ENCODE results near the gene PTK7. TPM values are rescaled to one million over a fixed set of nuclear protein-coding genes. Genes with fewer than 3 reads are reported as not detected.

PTK7 gene
- total and polyA plus RNA-seq, 2 donors (not counting 3 experiments of a cell fraction or from before 2014, with no cell fraction given) = 41.9 to 65.6 TPM

DNA sequence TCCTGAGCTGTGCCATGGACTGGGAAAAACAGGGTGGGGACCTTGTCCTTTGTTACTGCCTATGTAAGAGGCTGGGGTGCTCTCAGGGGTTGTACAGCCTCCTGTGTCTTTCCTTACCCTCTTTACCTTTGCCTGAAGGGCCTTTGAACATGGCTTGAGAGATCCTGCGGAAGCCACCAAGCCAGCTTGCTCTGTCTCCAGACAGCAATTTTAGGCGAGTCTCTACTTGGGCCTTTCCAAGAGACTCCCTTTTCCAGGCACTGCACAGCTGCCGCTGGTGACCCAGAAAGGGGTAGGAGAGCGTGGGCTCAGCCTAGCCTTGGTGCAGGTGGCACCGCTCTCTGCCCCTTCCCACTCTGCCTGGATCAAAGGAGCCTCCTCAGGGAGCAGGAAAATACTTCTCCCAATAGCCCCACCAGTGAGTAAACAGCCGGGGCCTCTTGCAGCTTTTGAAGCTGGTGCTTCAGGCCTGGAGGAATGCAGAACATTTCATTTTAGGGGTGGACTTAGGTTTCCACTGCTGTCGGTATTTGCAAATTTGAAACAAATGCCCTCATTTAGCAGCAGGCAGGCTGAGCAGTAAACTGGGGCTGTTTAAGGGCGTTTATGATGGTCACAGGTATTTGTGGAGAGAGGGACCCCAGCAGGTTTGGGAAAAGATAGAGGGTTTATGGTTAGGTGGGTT, 13.9 kb downstream of the PTK7 start:
- TF ChIP-seq, protein P1, sequence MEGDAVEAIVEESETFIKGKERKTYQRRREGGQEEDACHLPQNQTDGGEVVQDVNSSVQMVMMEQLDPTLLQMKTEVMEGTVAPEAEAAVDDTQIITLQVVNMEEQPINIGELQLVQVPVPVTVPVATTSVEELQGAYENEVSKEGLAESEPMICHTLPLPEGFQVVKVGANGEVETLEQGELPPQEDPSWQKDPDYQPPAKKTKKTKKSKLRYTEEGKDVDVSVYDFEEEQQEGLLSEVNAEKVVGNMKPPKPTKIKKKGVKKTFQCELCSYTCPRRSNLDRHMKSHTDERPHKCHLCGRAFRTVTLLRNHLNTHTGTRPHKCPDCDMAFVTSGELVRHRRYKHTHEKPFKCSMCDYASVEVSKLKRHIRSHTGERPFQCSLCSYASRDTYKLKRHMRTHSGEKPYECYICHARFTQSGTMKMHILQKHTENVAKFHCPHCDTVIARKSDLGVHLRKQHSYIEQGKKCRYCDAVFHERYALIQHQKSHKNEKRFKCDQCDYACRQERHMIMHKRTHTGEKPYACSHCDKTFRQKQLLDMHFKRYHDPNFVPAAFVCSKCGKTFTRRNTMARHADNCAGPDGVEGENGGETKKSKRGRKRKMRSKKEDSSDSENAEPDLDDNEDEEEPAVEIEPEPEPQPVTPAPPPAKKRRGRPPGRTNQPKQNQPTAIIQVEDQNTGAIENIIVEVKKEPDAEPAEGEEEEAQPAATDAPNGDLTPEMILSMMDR (IDR thresholded peaks at IDR 0.05; ENCODE audit: extremely low read depth in 1 of 2, insufficient read depth in 1 of 2, low read depth in 1 of 2, low read length in 2 of 2) = no peak
- TF ChIP-seq GATA2 (IDR thresholded peaks at IDR 0.05; ENCODE audit: insufficient read depth, insufficient read length, low read depth, low read length) = no peak
- TF ChIP-seq FOS (IDR thresholded peaks at IDR 0.05; ENCODE audit: borderline replicate concordance, insufficient read depth, low read length) = no peak
- TF ChIP-seq MYC (IDR thresholded peaks at IDR 0.05; ENCODE audit: low read depth, low read length) = no peak
- TF ChIP-seq POLR2AphosphoS5 (IDR thresholded peaks at IDR 0.05; ENCODE audit: insufficient read depth, low read depth, low read length) = no peak
- TF ChIP-seq, protein P2, sequence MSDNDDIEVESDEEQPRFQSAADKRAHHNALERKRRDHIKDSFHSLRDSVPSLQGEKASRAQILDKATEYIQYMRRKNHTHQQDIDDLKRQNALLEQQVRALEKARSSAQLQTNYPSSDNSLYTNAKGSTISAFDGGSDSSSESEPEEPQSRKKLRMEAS (IDR thresholded peaks at IDR 0.05; ENCODE audit: insufficient read depth, insufficient read length) = no peak
- TF ChIP-seq JUN (IDR thresholded peaks at IDR 0.05; ENCODE audit: borderline replicate concordance, insufficient read depth, insufficient read length, low read depth) = no peak
- DNase-seq (ENCODE audit: low read depth, low spot score) (no peak), FAIRE-seq (no peak)
- intact Hi-C loops (cut with micrococcal nuclease) (loop anchor here (5.0 kb wide), 1 partner anchor 1083 kb away; no protein-coding TSS in a partner anchor), dilution Hi-C loops (cut with MboI; ENCODE audit: extremely low pct_ligation_motif_present, low sequenced_read_pairs) (no loop called here)
- Histone ChIP-seq H3K36me3 (ENCODE audit: control insufficient read depth in 2 of 2, extremely low read depth in 1 of 2, insufficient read depth in 2 of 2, low read length in 2 of 2) (no peaks in the 10 kb centered on the region), H3K27ac (ENCODE audit: insufficient read depth, low read depth, low read length) (no peak overlapping the region), H3K27me3 (ENCODE audit: control insufficient read depth in 2 of 2, insufficient read depth in 2 of 2, low read length in 2 of 2) (no peaks in the 10 kb centered on the region), H3K4me3 (replicated peaks in 1 of 3; ENCODE audit: insufficient read depth in 1 of 3, low read depth in 1 of 3, low read length in 3 of 3) (no peak overlapping the region), H3K79me2 (ENCODE audit: control insufficient read depth, insufficient read depth, low read length) (no peaks in the 10 kb centered on the region), H3K9ac (replicated peaks; ENCODE audit: extremely low read depth, insufficient read depth, low read length) (no peak overlapping the region), H3K4me2 (ENCODE audit: insufficient read depth, low read length) (no peak overlapping the region), H2AFZ (ENCODE audit: low read depth, low read length) (no peak overlapping the region), H4K20me1 (replicated peaks; ENCODE audit: control insufficient read depth, extremely low read depth, insufficient read depth, low read length) (no peaks in the 10 kb centered on the region), H3K9me1 (replicated peaks; ENCODE audit: control insufficient read depth, extremely low read depth, insufficient read depth, low read length) (no peaks in the 10 kb centered on the region), H3K9me3 (replicated peaks; ENCODE audit: control insufficient read depth, insufficient read depth, low read length) (no peaks in the 10 kb centered on the region), H3K4me1 (ENCODE audit: control insufficient read depth, extremely low read depth, insufficient read depth, low read length) (peaks cover 7% of the 10 kb centered on the region)
- ChIA-PET POLR2A (no interaction called here), CTCF (interaction anchor here (1.4 to 2.1 kb wide), 2 partner anchors 53 to 82 kb away, joined by 3 to 6 read pairs; no protein-coding TSS in a partner anchor)
- BruUV-seq (replicated peaks) = no TSS peak
